Activated CD8-positive, alpha-beta T cell treated with anti-CD3 and anti-CD28 coated beads for 36 hours (primary cell): ENCODE data around the gene GSE1. TPM values are rescaled to one million over a fixed set of nuclear protein-coding genes. Genes with fewer than 3 reads are reported as not detected.
A peak's percentile ranks its signal among the peaks of the same experiment; 100 is the strongest.

Experiments
- ATAC-seq: fragments of 200-7000 bp; cut with Tn5 transposase; one replicate; pipeline ENCODE4 v1.10.0; 2021; ENCODE audit warnings: mild to moderate bottlenecking, moderate library complexity
- CTCF ChIA-PET: fragments of 350-600 bp; sonication (Branson Sonifier 250); formaldehyde crosslinking; loops from one replicate; lab custom pipeline; 2021; ENCODE audit warnings: antibody characterized with exemption; lab: Charles Lee
- POLR2A ChIA-PET: fragments of 350-600 bp; sonication (Branson Sonifier 250); formaldehyde crosslinking; loops from one replicate; lab custom pipeline; 2021; ENCODE audit warnings: antibody characterized with exemption; lab: Charles Lee
- DNase-seq: peaks from one replicate; pipeline ENCODE4 v3.0.0-alpha.2; 2020
- H3K27ac Mint-ChIP-seq: one replicate; pipeline ENCODE4 v1.8.0; 2021; ENCODE audit warnings: mild to moderate bottlenecking, mixed read lengths
- H3K27me3 Mint-ChIP-seq: one replicate; pipeline ENCODE4 v1.8.0; 2021; ENCODE audit warnings: mixed read lengths
- H3K36me3 Mint-ChIP-seq: one replicate; pipeline ENCODE4 v1.8.0; 2021; ENCODE audit warnings: low read depth, mixed read lengths
- H3K4me1 Mint-ChIP-seq: one replicate; pipeline ENCODE4 v1.8.0; 2021; ENCODE audit warnings: low read depth, mixed read lengths
- H3K4me3 Mint-ChIP-seq: one replicate; pipeline ENCODE4 v1.8.0; 2021; ENCODE audit warnings: mild to moderate bottlenecking, moderate library complexity, mixed read lengths
- H3K9me3 Mint-ChIP-seq: one replicate; pipeline ENCODE4 v1.8.0; 2021; ENCODE audit warnings: mixed read lengths
- CTCF ChIP-seq: fragments of 200-600 bp; IDR thresholded peaks from one replicate; pipeline ENCODE4 v1.8.0; 2022; ENCODE audit warnings: antibody characterized with exemption, mild to moderate bottlenecking
- intact Hi-C: fragments of 100-400 bp; cut with micrococcal nuclease; formaldehyde crosslinking; loops from one replicate; pipeline ENCODE4 v1.10.0; 2022
- total RNA-seq, 2 experiments: library from RNA; stranded (reverse); gene quantifications; one replicate each; pipeline ENCODE4 v1.2.3, GENCODE V29; 2021

Gene GSE1
- total RNA-seq, 2 experiments from 2014 or later: 33.6 to 34.5 TPM

- intact Hi-C loops: no loop called here
- ATAC-seq (no peak), DNase-seq (no peak)
- Mint-ChIP-seq H3K9me3 (peaks cover 8% of the 10 kb centered on the region), H3K4me1 (peaks cover 84% of the 10 kb centered on the region), H3K27ac (peak overlapping the region; percentile 75), H3K27me3 (no peaks in the 10 kb centered on the region), H3K4me3 (no peak overlapping the region), H3K36me3 (peaks cover 17% of the 10 kb centered on the region)
- ChIA-PET POLR2A (interaction anchor here (1.4 to 2.8 kb wide), 4 partner anchors 11 to 17 kb away, joined by 4 to 12 read pairs (median 11); no protein-coding TSS in a partner anchor), CTCF (interaction anchor here (1.5 to 3.2 kb wide), 5 partner anchors 11 to 152 kb away, joined by 5 to 13 read pairs (median 7); partner anchors contain the start of gene GSE1)
- no peak for TF ChIP-seq CTCF
Observed at GRCh38 chr16:85568519-85568918, 44.6 kb upstream of the GSE1 start.

GRCh38 chr16:85569039-85569614 lies 44.0 kb upstream of the GSE1 start:
- H3K4me1 Mint-ChIP-seq: peaks cover 78% of the 10 kb centered on the region
- ATAC-seq (no peak), DNase-seq (no peak)
- H3K36me3 Mint-ChIP-seq: peaks cover 17% of the 10 kb centered on the region
- no peaks in the 10 kb centered on the region for H3K27me3 Mint-ChIP-seq
- intact Hi-C loops: no loop called here
- ChIA-PET POLR2A (interaction anchor here (0.7 to 2.8 kb wide), 8 partner anchors 8 to 77 kb away, joined by 3 to 12 read pairs (median 4); no protein-coding TSS in a partner anchor), CTCF (interaction anchor here (2.0 to 3.2 kb wide), 2 partner anchors 12 to 153 kb away, joined by 6 to 13 read pairs; no protein-coding TSS in a partner anchor)
- peaks cover 8% of the 10 kb centered on the region for H3K9me3 Mint-ChIP-seq
- TF ChIP-seq CTCF: no peak
- H3K27ac Mint-ChIP-seq: peak overlapping the region; percentile 89
- H3K4me3 Mint-ChIP-seq: peak overlapping the region; percentile 52

- POLR2A ChIA-PET: interaction anchor here (0.7 to 2.8 kb wide), 7 partner anchors 8 to 78 kb away, joined by 3 to 12 read pairs (median 4); no protein-coding TSS in a partner anchor
- CTCF ChIA-PET: interaction anchor here (1.1 to 3.2 kb wide), 3 partner anchors 12 to 154 kb away, joined by 3 to 13 read pairs (median 6); no protein-coding TSS in a partner anchor
- intact Hi-C loops: no loop called here
- Mint-ChIP-seq H3K36me3 (peaks cover 17% of the 10 kb centered on the region), H3K4me1 (peaks cover 72% of the 10 kb centered on the region), H3K9me3 (peaks cover 8% of the 10 kb centered on the region), H3K27me3 (no peaks in the 10 kb centered on the region), H3K4me3 (peak overlapping the region; percentile 52), H3K27ac (peak overlapping the region; percentile 89)
- no peak for TF ChIP-seq CTCF
- peak; percentile 71 for ATAC-seq
- DNase-seq: peak; percentile 86
Observed at GRCh38 chr16:85569615-85570212, 43.4 kb upstream of the GSE1 start.

GRCh38 chr16:85570213-85570734 lies 42.8 kb upstream of the GSE1 start:
- Mint-ChIP-seq H3K4me1 (peaks cover 70% of the 10 kb centered on the region), H3K27me3 (no peaks in the 10 kb centered on the region), H3K4me3 (peak overlapping the region; percentile 52), H3K36me3 (peaks cover 17% of the 10 kb centered on the region), H3K9me3 (peaks cover 8% of the 10 kb centered on the region), H3K27ac (peak overlapping the region; percentile 89)
- peak; percentile 74 for DNase-seq
- POLR2A ChIA-PET: interaction anchor here (0.7 to 2.8 kb wide), 5 partner anchors 13 to 79 kb away, joined by 3 to 12 read pairs (median 4); no protein-coding TSS in a partner anchor
- TF ChIP-seq CTCF: no peak
- CTCF ChIA-PET: interaction anchor here (1.1 to 3.2 kb wide), 4 partner anchors 13 to 150 kb away, joined by 3 to 13 read pairs (median 4); no protein-coding TSS in a partner anchor
- intact Hi-C loops: no loop called here
- peak; percentile 60 for ATAC-seq
